Posterior cingulate gyrus (tissue), 11 donors: ENCODE measurements around the gene ZNF423.
"Not testable (repeated sequence)": the region's sequence is repeated elsewhere in the genome, so short reads cannot be mapped to it uniquely, and the experiment has no call there.

Experiments used
- DNase-seq, 10 donors: peaks; one replicate each; pipeline versions ENCODE4 v3.0.0 to v3.0.0-alpha.2; 2020 to 2021; ENCODE audit warnings: mixed read lengths in 3 of 10
- intact Hi-C: fragments of 100-400 bp; cut with DNase I; formaldehyde crosslinking; loops from one replicate; pipeline ENCODE4 v1.15.1; 2023

ZNF423 gene

GRCh38 chr16:49515016-49515565 is 340.8 kb downstream of the ZNF423 start:
- DNase-seq, result peak in 1 of 10 donors; percentile 70
- intact Hi-C loops, result no loop called here

- peak in 1 of 10 donors; percentile 79 for DNase-seq
- intact Hi-C loops, result no loop called here
Measured at GRCh38 chr16:49514073-49514980, 341.6 kb downstream of the ZNF423 start.

- DNase-seq, result peak in 1 of 10 donors; percentile 51
- intact Hi-C loops, result no loop called here
Measured at GRCh38 chr16:49513040-49513439, 342.9 kb downstream of the ZNF423 start.

GRCh38 chr16:49510654-49511305 is 345.1 kb downstream of the ZNF423 start:
- peak in 6 of 10 donors; percentile 24 to 87 (median 63) for DNase-seq
- intact Hi-C loops, result no loop called here

GRCh38 chr16:49510141-49510540 is 345.8 kb downstream of the ZNF423 start:
- intact Hi-C loops, result no loop called here
- DNase-seq, result peak in 1 of 10 donors; percentile 77

- intact Hi-C loops, DNase-seq: not testable (repeated sequence)
Measured at GRCh38 chr16:49506058-49507013, 349.6 kb downstream of the ZNF423 start.

GRCh38 chr16:49505556-49505955 is 350.4 kb downstream of the ZNF423 start:
- intact Hi-C loops, result no loop called here
- DNase-seq, result peak in 2 of 10 donors; percentile 23 to 75

GRCh38 chr16:49504626-49505025 is 351.3 kb downstream of the ZNF423 start:
- intact Hi-C loops, result no loop called here
- DNase-seq, result peak in 2 of 10 donors; percentile 20 to 35

GRCh38 chr16:49504023-49504364 is 351.9 kb downstream of the ZNF423 start:
- DNase-seq, result peak in 2 of 10 donors; percentile 5 to 19
- intact Hi-C loops, result no loop called here

- intact Hi-C loops, result no loop called here
- DNase-seq, result peak in 2 of 10 donors; percentile 59 to 70
Measured at GRCh38 chr16:49503256-49504022, 352.5 kb downstream of the ZNF423 start.

- intact Hi-C loops, result no loop called here
- DNase-seq, result peak in 2 of 10 donors; percentile 7 to 33
Measured at GRCh38 chr16:49502136-49502881, 353.6 kb downstream of the ZNF423 start.

- intact Hi-C loops, result no loop called here
- DNase-seq, result peak in 2 of 10 donors; percentile 14 to 45
Measured at GRCh38 chr16:49499869-49500610, 355.9 kb downstream of the ZNF423 start.

GRCh38 chr16:49499414-49499785 is 356.5 kb downstream of the ZNF423 start:
- DNase-seq, result peak in 1 of 10 donors; percentile 5
- intact Hi-C loops, result no loop called here

GRCh38 chr16:49498666-49499413 is 357.1 kb downstream of the ZNF423 start:
- intact Hi-C loops, result no loop called here
- peak in 6 of 10 donors; percentile 13 to 90 (median 47) for DNase-seq

- DNase-seq, result peak in 3 of 10 donors; percentile 12 to 83 (median 76)
- intact Hi-C loops, result no loop called here
Measured at GRCh38 chr16:49498264-49498663, 357.6 kb downstream of the ZNF423 start.

- intact Hi-C loops, result no loop called here
Measured at GRCh38 chr16:49497466-49497865, 358.4 kb downstream of the ZNF423 start.

GRCh38 chr16:49496656-49497055 is 359.3 kb downstream of the ZNF423 start:
- intact Hi-C loops, result no loop called here
- DNase-seq, result peak in 3 of 10 donors; percentile 4 to 33 (median 30)

More at GRCh38 chr16:49497466-49497865, 358.4 kb downstream of the ZNF423 start:
- DNase-seq, result peak in 3 of 10 donors; percentile 7 to 76 (median 19)
